Adrenal gland (tissue), 5 donors: ENCODE data around the gene FKBP1B.
"Not testable (repeated sequence)": the region's sequence is repeated elsewhere in the genome, so short reads cannot be mapped to it uniquely, and the experiment has no call there.

Experiments
- POLR2A ChIP-seq, 2 donors: fragments of 450-650 bp; IDR thresholded peaks; one replicate each; pipeline ENCODE4 v1.6.1; 2017; ENCODE audit warnings: antibody characterized with exemption in 2 of 2, mild to moderate bottlenecking in 2 of 2, moderate library complexity in 1 of 2
- TF ChIP-seq, protein P1 (sequence below), 6 experiments: fragments of 450-650 bp in 4 of 6; fragments of 200-600 bp in 2 of 6; sonication (generic) in 1 of 6; IDR thresholded peaks; 1 replicate in 5 of 6; 2 replicates in 1 of 6; pipeline versions ENCODE4 v1.5.1 to v1.8.0; 2016 to 2021; ENCODE audit warnings: antibody characterized with exemption in 6 of 6, mild to moderate bottlenecking in 2 of 6, moderate library complexity in 1 of 6
- donor health status: DM: no; HTN: no; CAD: no.

DNA sequence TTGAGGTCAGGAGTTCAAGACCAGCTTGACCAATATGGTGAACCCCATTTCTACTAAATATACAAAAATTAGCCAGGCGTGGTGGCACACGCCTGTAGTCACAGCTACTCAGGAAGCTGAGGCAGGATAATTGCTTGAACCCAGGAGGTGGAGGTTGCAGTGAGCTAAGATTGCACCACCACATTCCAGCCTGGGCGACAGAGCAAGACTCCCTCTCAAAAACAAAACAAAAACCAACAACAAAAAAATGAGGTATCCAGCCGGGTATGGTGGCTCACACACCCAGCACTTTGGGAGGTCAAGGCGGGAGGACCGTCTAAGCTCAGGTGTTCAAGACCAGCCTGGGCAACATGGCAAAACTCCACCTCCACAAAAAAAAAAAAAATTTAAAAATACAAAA lies 34.6 kb upstream of the FKBP1B start:
- TF ChIP-seq, protein P1, sequence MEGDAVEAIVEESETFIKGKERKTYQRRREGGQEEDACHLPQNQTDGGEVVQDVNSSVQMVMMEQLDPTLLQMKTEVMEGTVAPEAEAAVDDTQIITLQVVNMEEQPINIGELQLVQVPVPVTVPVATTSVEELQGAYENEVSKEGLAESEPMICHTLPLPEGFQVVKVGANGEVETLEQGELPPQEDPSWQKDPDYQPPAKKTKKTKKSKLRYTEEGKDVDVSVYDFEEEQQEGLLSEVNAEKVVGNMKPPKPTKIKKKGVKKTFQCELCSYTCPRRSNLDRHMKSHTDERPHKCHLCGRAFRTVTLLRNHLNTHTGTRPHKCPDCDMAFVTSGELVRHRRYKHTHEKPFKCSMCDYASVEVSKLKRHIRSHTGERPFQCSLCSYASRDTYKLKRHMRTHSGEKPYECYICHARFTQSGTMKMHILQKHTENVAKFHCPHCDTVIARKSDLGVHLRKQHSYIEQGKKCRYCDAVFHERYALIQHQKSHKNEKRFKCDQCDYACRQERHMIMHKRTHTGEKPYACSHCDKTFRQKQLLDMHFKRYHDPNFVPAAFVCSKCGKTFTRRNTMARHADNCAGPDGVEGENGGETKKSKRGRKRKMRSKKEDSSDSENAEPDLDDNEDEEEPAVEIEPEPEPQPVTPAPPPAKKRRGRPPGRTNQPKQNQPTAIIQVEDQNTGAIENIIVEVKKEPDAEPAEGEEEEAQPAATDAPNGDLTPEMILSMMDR (IDR thresholded peaks at IDR 0.05) = not testable (repeated sequence)
- TF ChIP-seq POLR2A (IDR thresholded peaks at IDR 0.05) = not testable (repeated sequence)
